Measurements from ENCODE around the gene METTL9.
"Not testable (repeated sequence)": the region's sequence is repeated elsewhere in the genome, so short reads cannot be mapped to it uniquely, and the experiment has no call there.

The METTL9 gene

GRCh38 chr16:21625026-21625425 lies 25.6 kb downstream of the METTL9 start:
- DNase-seq (no peak), ATAC-seq (replicated peaks) (no peak)
- peaks cover 48% of the 10 kb centered on the region for H3K36me3 Mint-ChIP-seq (ENCODE audit: insufficient read depth)
- no peak overlapping the region for H3K27ac Mint-ChIP-seq
- no peak overlapping the region for H3K4me3 Mint-ChIP-seq
- H3K4me1 Mint-ChIP-seq (ENCODE audit: low read depth in 2 of 2) = peaks cover 13 to 24% of the 10 kb centered on the region in 2 donors
- H3K9me3 Mint-ChIP-seq = no peaks in the 10 kb centered on the region
- no peaks in the 10 kb centered on the region for H3K27me3 Mint-ChIP-seq

- Mint-ChIP-seq H3K27ac (peak overlapping the region; percentile 82 to 89), H3K4me3 (peak overlapping the region; percentile 43 to 45), H3K9me3 (no peaks in the 10 kb centered on the region), H3K36me3 (ENCODE audit: insufficient read depth) (peaks cover 47% of the 10 kb centered on the region), H3K27me3 (no peaks in the 10 kb centered on the region), H3K4me1 (ENCODE audit: low read depth in 2 of 2) (peaks cover 10 to 15% of the 10 kb centered on the region in 2 donors)
- peak in 1 of 3 experiments; percentile 5 for DNase-seq
- ATAC-seq (replicated peaks) = peak; percentile 86
These were observed 27.4 kb downstream of the METTL9 start for GRCh38 chr16:21626659-21627277.

- ATAC-seq (replicated peaks) = no peak
- Mint-ChIP-seq H3K27ac (peak overlapping the region in 1 of 2 donors; percentile 35), H3K4me3 (no peak overlapping the region), H3K4me1 (ENCODE audit: low read depth in 2 of 2) (peaks cover 10 to 15% of the 10 kb centered on the region in 2 donors), H3K36me3 (ENCODE audit: insufficient read depth) (peaks cover 44% of the 10 kb centered on the region), H3K9me3 (no peaks in the 10 kb centered on the region), H3K27me3 (no peaks in the 10 kb centered on the region)
- DNase-seq = no peak
These were observed 28.8 kb downstream of the METTL9 start for GRCh38 chr16:21628121-21628726.

GRCh38 chr16:21628772-21629171 lies 29.4 kb downstream of the METTL9 start:
- no peak for ATAC-seq (replicated peaks)
- H3K27me3 Mint-ChIP-seq = no peaks in the 10 kb centered on the region
- peak overlapping the region in 1 of 2 donors; percentile 35 for H3K27ac Mint-ChIP-seq
- peaks cover 10 to 15% of the 10 kb centered on the region in 2 donors for H3K4me1 Mint-ChIP-seq (ENCODE audit: low read depth in 2 of 2)
- H3K36me3 Mint-ChIP-seq (ENCODE audit: insufficient read depth) = peaks cover 41% of the 10 kb centered on the region
- no peaks in the 10 kb centered on the region for H3K9me3 Mint-ChIP-seq
- DNase-seq = no peak
- no peak overlapping the region for H3K4me3 Mint-ChIP-seq

GRCh38 chr16:21629616-21630539 lies 30.5 kb downstream of the METTL9 start:
- not testable (repeated sequence) for DNase-seq; H3K27me3 Mint-ChIP-seq; H3K4me3 Mint-ChIP-seq; H3K9me3 Mint-ChIP-seq; H3K27ac Mint-ChIP-seq; ATAC-seq (replicated peaks)
- H3K4me1 Mint-ChIP-seq (ENCODE audit: low read depth in 2 of 2) = peaks cover 10 to 15% of the 10 kb centered on the region in 2 donors
- peaks cover 34% of the 10 kb centered on the region for H3K36me3 Mint-ChIP-seq (ENCODE audit: insufficient read depth)

DNA sequence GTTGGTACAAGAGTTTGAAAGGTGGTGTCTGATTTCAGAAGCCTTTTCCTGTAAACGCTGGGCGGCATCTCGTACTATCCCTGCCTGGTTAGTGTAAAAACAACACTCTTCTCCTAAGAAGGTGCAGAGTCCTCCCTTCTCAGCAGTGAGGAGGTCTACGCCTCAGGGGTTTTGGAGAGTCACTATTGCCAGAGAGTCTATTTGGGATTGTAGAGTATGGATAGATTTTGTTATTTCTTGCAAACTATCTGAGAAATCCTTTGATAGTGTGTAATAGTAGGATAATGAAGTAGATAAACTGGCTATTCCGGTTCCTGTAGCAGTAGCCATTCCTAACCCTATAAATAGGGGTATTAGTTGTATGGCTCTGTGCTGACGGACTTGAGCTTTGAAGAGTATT lies 31.5 kb downstream of the METTL9 start:
- not testable (repeated sequence) for H3K27me3 Mint-ChIP-seq; DNase-seq; H3K27ac Mint-ChIP-seq; H3K9me3 Mint-ChIP-seq; ATAC-seq (replicated peaks); H3K4me3 Mint-ChIP-seq
- Mint-ChIP-seq H3K4me1 (ENCODE audit: low read depth in 2 of 2) (peaks cover 10 to 19% of the 10 kb centered on the region in 2 donors), H3K36me3 (ENCODE audit: insufficient read depth) (peaks cover 34% of the 10 kb centered on the region)

- H3K36me3 Mint-ChIP-seq (ENCODE audit: insufficient read depth) = peaks cover 30% of the 10 kb centered on the region
- ATAC-seq (replicated peaks); H3K4me3 Mint-ChIP-seq; H3K27ac Mint-ChIP-seq; H3K27me3 Mint-ChIP-seq; H3K9me3 Mint-ChIP-seq; DNase-seq: not testable (repeated sequence)
- H3K4me1 Mint-ChIP-seq (ENCODE audit: low read depth in 2 of 2) = peaks cover 7 to 17% of the 10 kb centered on the region in 2 donors
These were observed 32.0 kb downstream of the METTL9 start for GRCh38 chr16:21631376-21631775.

DNA sequence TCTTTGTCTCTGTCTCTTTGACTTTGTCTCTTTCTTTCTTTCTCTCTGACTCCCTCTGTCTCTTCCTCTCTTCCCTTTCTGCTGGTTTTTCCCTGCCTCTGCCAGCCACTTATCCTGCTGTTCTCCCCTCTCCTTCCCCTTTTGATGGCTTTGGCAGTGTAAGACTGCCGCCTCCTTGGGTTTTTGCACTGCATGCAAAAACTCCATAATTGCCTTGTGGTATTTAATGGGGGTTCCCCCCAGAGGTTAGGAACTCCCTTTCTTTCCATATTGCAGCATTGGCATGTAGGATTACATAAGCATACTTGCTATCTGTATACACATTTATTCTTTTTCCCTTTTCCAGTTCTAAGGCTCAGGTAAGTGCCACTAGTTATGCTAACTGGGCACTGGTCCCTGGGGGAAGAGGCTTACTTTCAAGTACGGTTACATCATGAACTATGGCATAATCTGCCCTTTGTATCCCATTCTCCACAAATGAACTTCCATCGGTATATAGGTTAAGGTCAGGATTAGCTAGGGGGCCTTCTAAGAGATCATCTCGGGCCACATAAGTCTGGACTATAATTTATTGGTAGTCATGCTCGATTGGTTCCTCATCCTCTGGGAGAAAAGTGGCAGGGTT lies 32.7 kb downstream of the METTL9 start:
- H3K9me3 Mint-ChIP-seq; ATAC-seq (replicated peaks); H3K4me3 Mint-ChIP-seq; H3K27me3 Mint-ChIP-seq; DNase-seq: not testable (repeated sequence)
- H3K36me3 Mint-ChIP-seq (ENCODE audit: insufficient read depth) = peaks cover 23% of the 10 kb centered on the region
- peaks cover 1 to 15% of the 10 kb centered on the region in 2 donors for H3K4me1 Mint-ChIP-seq (ENCODE audit: low read depth in 2 of 2)
- H3K27ac Mint-ChIP-seq = peak overlapping the region in 1 of 2 donors; percentile 75

GRCh38 chr16:21634216-21634615 lies 34.8 kb downstream of the METTL9 start:
- Mint-ChIP-seq H3K4me1 (ENCODE audit: low read depth in 2 of 2) (peaks cover 14 to 28% of the 10 kb centered on the region in 2 donors), H3K4me3 (no peak overlapping the region), H3K27me3 (no peaks in the 10 kb centered on the region), H3K27ac (peak overlapping the region in 1 of 2 donors; percentile 75), H3K36me3 (ENCODE audit: insufficient read depth) (peaks cover 11% of the 10 kb centered on the region), H3K9me3 (no peaks in the 10 kb centered on the region)
- DNase-seq = no peak
- no peak for ATAC-seq (replicated peaks)

GRCh38 chr16:21635694-21636093 lies 36.3 kb downstream of the METTL9 start:
- H3K9me3 Mint-ChIP-seq; H3K4me3 Mint-ChIP-seq; H3K27me3 Mint-ChIP-seq; H3K36me3 Mint-ChIP-seq (ENCODE audit: insufficient read depth); ATAC-seq (replicated peaks); DNase-seq: not testable (repeated sequence)
- Mint-ChIP-seq H3K27ac (peak overlapping the region; percentile 52 to 74), H3K4me1 (ENCODE audit: low read depth in 2 of 2) (peaks cover 14 to 30% of the 10 kb centered on the region in 2 donors)

DNA sequence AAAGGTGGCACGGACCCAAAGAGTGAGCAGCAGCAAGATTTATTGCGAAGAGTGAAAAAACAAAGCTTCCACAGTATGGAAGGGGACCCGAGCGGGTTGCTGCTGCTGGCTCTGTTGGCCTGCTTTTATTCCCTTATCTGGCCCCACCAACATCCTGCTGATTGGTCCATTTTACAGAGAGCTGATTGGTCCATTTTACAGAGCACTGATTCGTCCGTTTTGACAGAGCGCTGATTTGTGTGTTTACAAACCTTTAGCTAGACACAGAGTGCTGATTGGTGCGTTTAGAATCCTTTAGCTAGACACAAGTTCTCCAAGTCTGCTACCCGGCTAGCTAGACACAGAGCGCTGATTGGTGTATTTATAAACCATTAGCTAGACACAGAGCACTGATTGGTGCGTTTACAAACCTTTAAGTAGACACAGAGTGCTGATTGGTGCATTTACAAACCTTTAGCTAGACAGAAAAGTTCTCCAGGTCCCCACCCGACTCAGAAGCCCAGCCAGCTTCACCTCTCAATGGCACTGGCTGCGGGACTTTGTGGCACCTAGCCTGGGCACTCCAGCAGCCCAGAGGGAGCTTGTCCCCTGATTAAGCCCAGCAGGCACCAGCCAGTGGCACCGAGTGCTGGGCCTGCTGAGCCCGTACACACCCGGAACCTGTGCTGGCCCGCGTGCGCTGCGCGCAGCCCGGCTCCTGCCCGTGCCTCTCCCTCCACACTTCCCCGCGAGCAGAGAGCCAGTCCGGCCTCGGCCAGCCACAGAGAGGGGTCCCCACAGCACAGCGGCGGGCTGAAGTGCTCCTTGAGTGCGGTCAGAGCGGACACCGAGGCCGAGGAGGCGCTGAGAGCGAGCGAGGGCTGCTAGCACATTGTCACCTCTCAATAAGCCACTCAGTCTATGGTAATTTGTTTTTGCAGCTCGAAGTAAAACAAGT lies 37.9 kb downstream of the METTL9 start:
- Mint-ChIP-seq H3K4me3 (no peak overlapping the region), H3K4me1 (ENCODE audit: low read depth in 2 of 2) (peaks cover 14 to 30% of the 10 kb centered on the region in 2 donors), H3K9me3 (no peaks in the 10 kb centered on the region), H3K27me3 (no peaks in the 10 kb centered on the region), H3K36me3 (ENCODE audit: insufficient read depth) (no peaks in the 10 kb centered on the region), H3K27ac (peak overlapping the region; percentile 7 to 41)
- DNase-seq = no peak
- ATAC-seq (replicated peaks) = no peak

GRCh38 chr16:21638573-21638975 lies 39.2 kb downstream of the METTL9 start:
- no peak for DNase-seq
- Mint-ChIP-seq H3K27me3 (no peaks in the 10 kb centered on the region), H3K4me3 (peak overlapping the region in 1 of 2 donors; percentile 7), H3K27ac (peak overlapping the region; percentile 7 to 25), H3K4me1 (ENCODE audit: low read depth in 2 of 2) (peaks cover 14 to 30% of the 10 kb centered on the region in 2 donors), H3K9me3 (no peaks in the 10 kb centered on the region), H3K36me3 (ENCODE audit: insufficient read depth) (no peaks in the 10 kb centered on the region)
- ATAC-seq (replicated peaks) = peak; percentile 60

All from effector memory CD8-positive, alpha-beta T cell (primary cell).